NCI-H748 (cell line): ENCODE measurements around the gene CDKN1B.
A peak's percentile ranks its signal among the peaks of the same experiment; 100 is the strongest.
"Not testable (repeated sequence)": the region's sequence is repeated elsewhere in the genome, so short reads cannot be mapped to it uniquely, and the experiment has no call there.

Experiments
- DNase-seq: peaks from one replicate; lab custom pipeline; 2025; ENCODE audit not compliant: unreplicated experiment; lab: John Stamatoyannopoulos, UW

CDKN1B gene

DNA sequence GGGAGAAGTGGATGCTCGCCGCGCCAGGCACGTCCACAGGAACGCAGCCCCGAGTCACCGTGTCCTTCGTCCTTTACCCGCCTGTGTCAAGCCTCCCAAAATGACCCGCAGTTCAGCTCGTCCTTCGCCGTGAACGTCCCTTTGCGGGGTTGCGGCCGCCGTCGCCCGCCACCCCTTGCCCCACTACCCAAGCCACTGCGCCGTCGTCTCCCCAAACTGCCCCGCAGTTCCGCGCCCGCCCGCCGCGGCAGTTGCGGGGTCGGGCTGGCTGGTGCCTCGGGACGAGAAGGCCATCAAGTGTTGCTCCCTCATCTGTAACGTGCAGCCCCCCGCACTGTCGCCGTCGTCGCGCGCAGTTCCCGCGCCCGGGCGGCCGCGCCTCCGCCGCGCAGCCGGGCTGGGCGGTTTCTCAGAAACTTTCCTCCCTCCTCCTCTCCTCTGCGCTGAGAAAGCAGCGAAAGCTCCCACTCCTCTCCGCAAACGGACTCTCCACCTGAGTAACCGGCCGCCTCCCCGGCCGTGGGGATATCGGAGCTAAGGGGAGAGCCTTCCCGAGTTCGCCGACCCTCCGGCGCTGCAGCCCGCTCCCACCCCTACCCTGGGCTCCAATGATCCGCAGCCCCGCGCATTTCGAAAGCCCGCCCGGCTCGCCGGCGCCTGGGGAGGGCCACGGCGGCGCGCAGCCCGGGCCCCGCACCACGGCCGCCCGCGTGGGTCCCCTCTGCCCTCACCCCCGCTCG is 6.7 kb downstream of the CDKN1B start:
- peak; percentile 55 for DNase-seq

DNA sequence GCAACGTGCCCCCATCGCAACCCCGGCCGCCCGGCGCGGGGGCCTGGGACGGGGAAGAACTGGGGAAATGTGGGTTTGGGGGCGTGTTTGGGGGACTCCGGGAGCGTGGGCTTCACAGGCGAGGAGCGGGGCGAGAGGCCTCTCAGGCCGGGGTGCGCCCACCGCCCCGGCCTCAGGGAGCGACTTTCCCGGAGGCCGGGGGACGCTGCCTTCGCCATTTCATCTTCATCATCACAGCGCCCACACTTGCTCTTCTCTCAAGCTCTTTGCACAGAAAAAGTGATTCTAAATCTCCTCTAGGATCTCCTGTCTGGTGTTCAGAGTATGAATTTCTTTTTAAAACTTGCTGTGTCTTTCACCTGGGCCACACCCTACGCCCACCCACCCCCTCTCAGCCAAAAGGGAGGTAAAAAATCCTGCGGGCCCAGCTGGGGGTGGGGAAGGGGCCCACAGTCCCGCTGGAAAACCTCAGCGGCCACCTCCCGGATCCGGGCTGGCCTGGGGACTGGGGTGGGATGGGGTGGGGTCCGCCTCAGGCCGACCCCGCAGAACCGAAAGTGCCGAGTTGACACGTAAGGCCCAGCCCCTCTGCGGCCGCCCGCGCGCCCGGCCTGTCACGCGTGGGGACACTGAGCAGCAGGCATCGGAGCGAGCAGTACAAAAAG is 7.4 kb downstream of the CDKN1B start:
- no peak for DNase-seq

DNA sequence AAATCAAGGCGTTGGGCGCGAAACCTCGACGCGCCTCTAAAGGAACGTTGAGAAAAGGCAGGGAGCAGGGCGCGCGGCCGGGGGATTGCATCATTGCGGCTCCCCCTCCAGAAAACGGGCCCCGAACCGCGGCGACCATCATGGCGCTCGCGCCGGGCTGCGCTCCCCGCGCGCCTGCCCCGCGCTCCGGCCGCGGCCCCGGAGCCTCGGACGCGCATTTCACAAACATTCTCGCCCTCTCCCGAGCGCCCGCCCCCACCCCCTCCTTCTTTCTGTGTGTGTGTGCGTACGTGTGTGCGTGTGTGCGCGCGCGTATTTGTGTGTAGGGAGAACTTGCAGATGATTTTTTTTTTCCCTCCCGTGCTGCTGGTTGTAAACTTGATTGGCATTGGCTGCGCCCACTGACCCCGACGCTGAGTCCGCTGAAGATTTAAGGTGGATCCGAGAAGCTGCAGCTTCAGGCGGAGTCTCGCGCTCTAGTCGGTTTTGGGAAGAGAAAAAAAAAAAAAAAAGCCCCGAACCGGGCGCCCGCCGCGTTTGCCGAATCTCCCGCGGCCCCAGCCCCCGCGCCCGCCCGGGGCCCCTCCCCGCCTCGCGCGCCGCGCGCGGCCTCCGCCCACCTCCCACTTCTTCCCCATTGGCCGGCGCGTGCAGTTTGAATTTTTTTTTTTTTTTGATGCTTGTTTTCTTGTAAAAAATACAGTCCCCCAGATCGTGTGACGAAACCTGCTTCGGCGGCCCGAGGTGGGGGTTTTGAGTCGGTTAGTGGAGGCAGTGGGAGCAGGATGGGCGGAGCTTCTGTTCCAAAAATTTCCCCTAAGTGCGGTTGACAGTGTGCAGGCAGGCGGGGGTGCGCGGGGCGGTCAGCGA is 8.2 kb downstream of the CDKN1B start:
- peak; percentile 96 for DNase-seq

GRCh38 chr12:12725956-12726554 is 8.9 kb downstream of the CDKN1B start:
- DNase-seq = no peak

DNA sequence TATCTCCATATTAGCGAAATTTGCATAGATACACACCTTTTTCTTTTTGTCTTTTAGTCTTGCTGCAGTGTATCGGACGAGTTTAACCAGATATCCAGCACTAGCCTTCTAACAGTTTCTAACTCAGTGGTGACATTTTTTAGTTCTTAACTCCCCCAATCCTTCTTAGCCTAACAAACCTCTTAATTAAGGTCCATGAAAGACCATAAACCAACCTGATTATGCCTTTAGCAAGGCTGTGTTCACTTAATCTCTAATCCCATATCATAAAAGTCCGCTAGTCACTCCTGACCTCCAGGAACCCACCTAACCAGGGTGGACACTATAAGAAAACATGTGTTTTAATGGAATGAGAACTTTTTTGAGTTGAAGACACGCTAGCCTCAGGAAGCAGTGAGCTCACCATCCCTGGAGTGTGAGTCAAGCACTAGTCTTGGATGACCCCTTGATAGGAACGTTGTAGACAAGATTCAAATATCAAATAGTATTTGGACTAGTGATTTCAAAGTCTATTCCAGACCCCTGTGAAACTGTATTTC is 9.5 kb downstream of the CDKN1B start:
- DNase-seq = no peak

GRCh38 chr12:12731178-12731577 is 14.0 kb downstream of the CDKN1B start:
- DNase-seq = no peak

GRCh38 chr12:12731785-12732184 is 14.6 kb downstream of the CDKN1B start:
- no peak for DNase-seq

- no peak for DNase-seq
Measured at GRCh38 chr12:12733118-12733517, 15.9 kb downstream of the CDKN1B start.

DNA sequence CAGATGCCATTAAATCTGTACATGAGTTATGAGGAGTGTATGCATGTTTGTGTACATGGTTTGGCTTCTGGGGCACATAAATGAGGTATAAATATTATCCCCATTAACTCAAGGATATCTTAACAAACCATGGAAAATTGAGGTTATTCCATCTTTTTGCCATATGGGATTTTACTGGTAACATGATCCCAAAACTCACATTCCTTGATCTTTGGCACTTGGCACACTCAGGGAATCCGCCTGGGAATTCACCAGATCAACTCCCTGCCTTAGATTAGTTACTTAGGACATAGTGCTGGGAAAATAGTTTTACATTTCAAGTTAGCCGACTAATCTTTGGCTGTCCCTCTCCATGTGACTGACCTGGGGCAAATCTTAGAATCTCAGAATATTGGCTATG is 16.9 kb downstream of the CDKN1B start:
- no peak for DNase-seq

DNA sequence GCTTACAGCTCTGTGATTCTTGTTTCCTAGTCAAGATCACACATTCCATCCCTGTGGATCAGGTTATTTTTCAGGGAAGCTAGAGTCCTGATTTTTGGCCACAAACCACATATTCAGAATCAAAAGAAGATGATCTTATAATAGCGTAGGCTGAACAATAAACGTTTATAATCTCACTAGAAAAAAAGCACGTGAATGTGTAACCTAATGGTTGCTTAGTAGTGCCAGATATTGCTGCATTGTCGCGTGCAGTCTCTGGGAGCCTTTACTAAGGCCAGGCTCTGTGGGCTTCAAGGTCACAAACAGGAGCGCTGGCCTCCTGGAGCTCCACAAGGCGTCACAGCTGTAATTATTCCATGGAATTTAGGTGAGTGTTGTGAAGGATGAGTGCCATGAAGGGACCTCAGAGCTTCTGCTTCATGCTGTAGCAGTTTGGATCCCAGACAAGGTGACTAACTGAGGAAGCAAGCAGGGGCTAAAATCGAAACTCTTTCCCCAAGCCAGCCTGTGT is 17.4 kb downstream of the CDKN1B start:
- no peak for DNase-seq

DNA sequence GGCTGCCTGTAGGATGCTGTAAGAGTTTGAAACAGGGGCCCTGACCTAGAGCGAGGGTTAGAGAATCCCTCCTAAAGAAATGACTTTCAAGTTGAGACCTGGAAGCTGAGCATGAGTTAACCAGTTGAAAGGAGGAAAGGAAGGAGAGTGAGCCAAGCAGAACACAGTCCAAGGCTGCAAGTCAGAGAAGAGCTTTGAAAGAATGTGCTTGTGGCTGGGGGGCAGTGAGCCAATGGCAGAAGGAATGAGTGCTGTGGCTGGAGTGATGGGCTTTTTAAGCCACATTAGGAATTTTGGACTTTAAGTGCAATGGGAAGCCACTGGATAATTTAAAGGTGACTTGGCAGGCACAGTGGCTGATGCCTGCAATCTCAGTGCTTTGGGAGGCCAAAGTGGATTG is 18.1 kb downstream of the CDKN1B start:
- no peak for DNase-seq

GRCh38 chr12:12736759-12737676 is 19.9 kb downstream of the CDKN1B start:
- peak; percentile 37 for DNase-seq

- DNase-seq = not testable (repeated sequence)
Measured at GRCh38 chr12:12738152-12738551, 21.0 kb downstream of the CDKN1B start.

DNA sequence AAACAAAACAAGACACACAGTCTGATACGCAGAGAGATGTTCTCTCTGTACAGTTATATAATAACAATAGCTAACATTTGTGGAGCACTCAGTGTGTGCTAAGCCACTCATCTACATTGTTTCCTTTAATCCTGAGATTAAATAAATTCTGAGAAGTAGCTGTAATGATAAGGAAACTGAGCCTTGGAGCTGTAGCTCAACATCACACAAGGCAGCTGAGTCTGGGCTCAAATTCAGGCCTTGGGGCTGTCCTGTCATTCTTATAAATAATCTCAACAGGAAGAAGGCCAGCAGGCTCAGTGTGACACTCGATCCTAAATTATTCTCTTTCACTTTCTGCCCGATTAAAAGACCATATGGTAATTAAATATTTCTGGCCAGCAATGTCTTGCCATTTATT is 24.5 kb downstream of the CDKN1B start:
- DNase-seq = no peak

GRCh38 chr12:12744546-12745305 is 27.6 kb downstream of the CDKN1B start:
- DNase-seq = no peak

GRCh38 chr12:12745576-12746211 is 28.5 kb downstream of the CDKN1B start:
- no peak for DNase-seq

- no peak for DNase-seq
Measured at GRCh38 chr12:12747278-12747677, 30.1 kb downstream of the CDKN1B start.

DNA sequence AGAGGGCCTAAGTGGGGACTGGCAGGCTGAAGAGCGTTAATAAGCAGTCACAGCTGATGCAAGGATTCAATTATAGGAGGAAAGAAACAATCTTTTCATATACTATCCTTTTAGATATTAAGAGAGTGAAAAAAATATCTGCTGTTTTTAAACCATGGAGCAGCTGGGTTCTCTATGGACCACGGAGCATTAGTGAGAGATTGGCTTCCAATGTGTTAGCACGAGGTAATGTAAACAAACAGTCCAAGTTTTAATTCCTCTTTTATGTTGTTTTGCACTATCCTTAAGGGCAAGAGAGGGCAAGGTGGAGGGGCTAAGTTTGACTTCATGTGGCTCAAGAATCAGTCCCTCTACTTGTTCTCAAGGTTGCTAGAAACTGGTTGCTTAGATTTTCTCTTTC is 30.9 kb downstream of the CDKN1B start:
- DNase-seq = no peak

GRCh38 chr12:12749433-12749832 is 32.3 kb downstream of the CDKN1B start:
- DNase-seq = no peak
